Hepatocyte (in vitro differentiated cells): Measurements from ENCODE around the gene GMDS. TPM values are rescaled to one million over a fixed set of nuclear protein-coding genes. Genes with fewer than 3 reads are reported as not detected.
A peak's percentile ranks its signal among the peaks of the same experiment; 100 is the strongest.

ENCODE experiments used
- DNase-seq: peaks from one replicate; pipeline ENCODE4 v3.0.0-alpha.2; 2016; ENCODE audit warnings: low spot score
- H2AFZ ChIP-seq: fragments of 200-600 bp; sonication (generic); 2 replicates; pipeline ENCODE4 v1.6.0; 2016; ENCODE audit warnings: antibody characterized with exemption, mild to moderate bottlenecking
- H3K27ac ChIP-seq: fragments of 200-600 bp; sonication (generic); 2 replicates; pipeline ENCODE4 v1.5.1; 2016; ENCODE audit warnings: mild to moderate bottlenecking
- H3K27me3 ChIP-seq: fragments of 200-600 bp; sonication (generic); 2 replicates; pipeline ENCODE4 v1.6.1; 2016
- H3K36me3 ChIP-seq: fragments of 200-600 bp; sonication (generic); replicated peaks from 2 replicates; pipeline ENCODE4 v1.5.1; 2016; ENCODE audit warnings: low read depth; ENCODE audit not compliant: insufficient read depth
- H3K4me1 ChIP-seq: fragments of 200-600 bp; sonication (generic); 2 replicates; pipeline ENCODE4 v1.5.1; 2016; ENCODE audit warnings: mild to moderate bottlenecking, moderate library complexity; ENCODE audit not compliant: insufficient read depth
- H3K4me2 ChIP-seq: fragments of 200-600 bp; sonication (generic); 2 replicates; pipeline ENCODE4 v1.6.0; 2016
- H3K4me3 ChIP-seq: fragments of 200-600 bp; sonication (generic); 2 replicates; pipeline ENCODE4 v1.5.1; 2016; ENCODE audit warnings: mild to moderate bottlenecking
- H3K79me2 ChIP-seq: fragments of 200-600 bp; sonication (generic); 2 replicates; pipeline ENCODE4 v1.6.0; 2017; ENCODE audit warnings: mild to moderate bottlenecking
- H3K9me2 ChIP-seq: fragments of 200-600 bp; sonication (generic); replicated peaks from 2 replicates; pipeline ENCODE4 v1.6.0; 2017; ENCODE audit warnings: mild to moderate bottlenecking; ENCODE audit not compliant: insufficient read depth
- H3K9me3 ChIP-seq: fragments of 200-600 bp; sonication (generic); 2 replicates; pipeline ENCODE4 v1.5.1; 2016; ENCODE audit warnings: low read depth, mild to moderate bottlenecking
- H4K20me1 ChIP-seq: fragments of 200-600 bp; sonication (generic); 2 replicates; pipeline ENCODE4 v1.6.0; 2016; ENCODE audit warnings: mild to moderate bottlenecking; ENCODE audit not compliant: insufficient read depth, poor library complexity, severe bottlenecking
- EZH2 ChIP-seq: fragments of 200-600 bp; sonication (generic); IDR thresholded peaks from 2 replicates; pipeline ENCODE4 v1.6.1; 2016; ENCODE audit warnings: antibody characterized with exemption, mild to moderate bottlenecking, borderline replicate concordance
- EZH2phosphoT487 ChIP-seq: fragments of 200-600 bp; sonication (generic); IDR thresholded peaks from one replicate; pipeline ENCODE4 v1.6.1; 2018; ENCODE audit warnings: antibody characterized with exemption, mild to moderate bottlenecking, low read depth, moderate library complexity; ENCODE audit not compliant: unreplicated experiment, severe bottlenecking
- WGBS: methylation state at CpG from one replicate; pipeline ENCODE4 v1.1.6; 2016; ENCODE audit warnings: low lambda C conversion rate; ENCODE audit errors: missing lambda C conversion rate; 5-methylcytosine and 5-hydroxymethylcytosine counted together
- polyA plus RNA-seq: library from polyadenylated mRNA; unstranded; fragments of >200 nt; fragmentation: Nextera tagmentation; extraction: Ambion mirVana; gene quantifications from 2 replicates; pipeline ENCODE4 v1.2.1, GENCODE V29; 2016
- total RNA-seq: library from RNA; depleted of rRNA; stranded (reverse); fragments of >200 nt; gene quantifications from 2 replicates; pipeline ENCODE4 v1.2.3, GENCODE V29; 2014
- TF ChIP-seq, protein P1 (sequence below): fragments of 200-600 bp; sonication (generic); IDR thresholded peaks from 2 replicates; pipeline ENCODE4 v1.5.1; 2016; ENCODE audit warnings: antibody characterized with exemption, mild to moderate bottlenecking; ENCODE audit not compliant: poor library complexity

Gene GMDS
- total and polyA plus RNA-seq, 2 experiments from 2014 or later, result 20.7 to 32.6 TPM

GRCh38 chr6:1993042-1993441, 252.4 kb downstream of the GMDS start:
- H3K36me3 ChIP-seq, result no peaks in the 10 kb centered on the region
- no peak overlapping the region for H2AFZ ChIP-seq
- peak overlapping the region; percentile 45 for H3K4me2 ChIP-seq
- no peaks in the 10 kb centered on the region for H3K27me3 ChIP-seq
- H4K20me1 ChIP-seq, result no peaks in the 10 kb centered on the region
- no peaks in the 10 kb centered on the region for H3K4me1 ChIP-seq
- H3K79me2 ChIP-seq, result no peaks in the 10 kb centered on the region
- TF ChIP-seq EZH2 (no peak), EZH2phosphoT487 (no peak)
- TF ChIP-seq, protein P1, sequence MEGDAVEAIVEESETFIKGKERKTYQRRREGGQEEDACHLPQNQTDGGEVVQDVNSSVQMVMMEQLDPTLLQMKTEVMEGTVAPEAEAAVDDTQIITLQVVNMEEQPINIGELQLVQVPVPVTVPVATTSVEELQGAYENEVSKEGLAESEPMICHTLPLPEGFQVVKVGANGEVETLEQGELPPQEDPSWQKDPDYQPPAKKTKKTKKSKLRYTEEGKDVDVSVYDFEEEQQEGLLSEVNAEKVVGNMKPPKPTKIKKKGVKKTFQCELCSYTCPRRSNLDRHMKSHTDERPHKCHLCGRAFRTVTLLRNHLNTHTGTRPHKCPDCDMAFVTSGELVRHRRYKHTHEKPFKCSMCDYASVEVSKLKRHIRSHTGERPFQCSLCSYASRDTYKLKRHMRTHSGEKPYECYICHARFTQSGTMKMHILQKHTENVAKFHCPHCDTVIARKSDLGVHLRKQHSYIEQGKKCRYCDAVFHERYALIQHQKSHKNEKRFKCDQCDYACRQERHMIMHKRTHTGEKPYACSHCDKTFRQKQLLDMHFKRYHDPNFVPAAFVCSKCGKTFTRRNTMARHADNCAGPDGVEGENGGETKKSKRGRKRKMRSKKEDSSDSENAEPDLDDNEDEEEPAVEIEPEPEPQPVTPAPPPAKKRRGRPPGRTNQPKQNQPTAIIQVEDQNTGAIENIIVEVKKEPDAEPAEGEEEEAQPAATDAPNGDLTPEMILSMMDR, result no peak
- 95% methylated on average over 6 of the region's 6 CpGs for WGBS
- no peaks in the 10 kb centered on the region for H3K9me3 ChIP-seq
- H3K9me2 ChIP-seq, result no peaks in the 10 kb centered on the region
- no peak overlapping the region for H3K4me3 ChIP-seq
- no peak overlapping the region for H3K27ac ChIP-seq
- DNase-seq, result no peak

- TF ChIP-seq EZH2phosphoT487, result no peak
- TF ChIP-seq, protein P1, result no peak
- TF ChIP-seq EZH2, result no peak
- 92% methylated on average over 6 of the region's 6 CpGs for WGBS
- H3K9me3 ChIP-seq, result no peaks in the 10 kb centered on the region
- H3K4me3 ChIP-seq, result no peak overlapping the region
- H3K9me2 ChIP-seq, result no peaks in the 10 kb centered on the region
- no peak for DNase-seq
- H3K4me2 ChIP-seq, result no peak overlapping the region
- H3K27me3 ChIP-seq, result no peaks in the 10 kb centered on the region
- no peaks in the 10 kb centered on the region for H3K4me1 ChIP-seq
- H3K27ac ChIP-seq, result no peak overlapping the region
- no peaks in the 10 kb centered on the region for H3K36me3 ChIP-seq
- no peak overlapping the region for H2AFZ ChIP-seq
- H3K79me2 ChIP-seq, result no peaks in the 10 kb centered on the region
- H4K20me1 ChIP-seq, result no peaks in the 10 kb centered on the region
These were observed 254.0 kb downstream of the GMDS start for GRCh38 chr6:1991332-1991878.

GRCh38 chr6:1988843-1989242, 256.6 kb downstream of the GMDS start:
- DNase-seq, result no peak
- Histone ChIP-seq H3K4me2 (no peak overlapping the region), H3K9me2 (no peaks in the 10 kb centered on the region), H3K79me2 (no peaks in the 10 kb centered on the region), H3K4me3 (no peak overlapping the region), H3K27me3 (no peaks in the 10 kb centered on the region), H3K27ac (no peak overlapping the region), H3K9me3 (no peaks in the 10 kb centered on the region), H3K4me1 (no peaks in the 10 kb centered on the region), H2AFZ (no peak overlapping the region), H3K36me3 (no peaks in the 10 kb centered on the region), H4K20me1 (no peaks in the 10 kb centered on the region)
- WGBS, result 81% methylated on average over 3 of the region's 3 CpGs
- TF ChIP-seq, protein P1, result no peak
- TF ChIP-seq EZH2, result no peak
- TF ChIP-seq EZH2phosphoT487, result no peak

GRCh38 chr6:1987640-1988039, 257.8 kb downstream of the GMDS start:
- no peak overlapping the region for H3K27ac ChIP-seq
- H2AFZ ChIP-seq, result no peak overlapping the region
- no peaks in the 10 kb centered on the region for H3K79me2 ChIP-seq
- H3K27me3 ChIP-seq, result no peaks in the 10 kb centered on the region
- H4K20me1 ChIP-seq, result no peaks in the 10 kb centered on the region
- H3K9me2 ChIP-seq, result no peaks in the 10 kb centered on the region
- TF ChIP-seq EZH2, result no peak
- TF ChIP-seq EZH2phosphoT487, result no peak
- TF ChIP-seq, protein P1, result no peak
- H3K4me3 ChIP-seq, result no peak overlapping the region
- WGBS, result 87% methylated on average over 2 of the region's 2 CpGs
- no peaks in the 10 kb centered on the region for H3K9me3 ChIP-seq
- H3K4me2 ChIP-seq, result no peak overlapping the region
- no peak for DNase-seq
- no peaks in the 10 kb centered on the region for H3K36me3 ChIP-seq
- H3K4me1 ChIP-seq, result no peaks in the 10 kb centered on the region
